GM19043 (cell line): Measurements from ENCODE around the gene TNRC6B.
"Not testable (repeated sequence)": the region's sequence is repeated elsewhere in the genome, so short reads cannot be mapped to it uniquely, and the experiment has no call there.

Experiments
- ATAC-seq: cut with Tn5 transposase; IDR thresholded peaks from one replicate; pipeline ENCODE4 v1.9.1; 2021; ENCODE audit warnings: low read depth; ENCODE audit not compliant: unreplicated experiment

Gene TNRC6B

GRCh38 chr22:40279017-40279416, 101.3 kb downstream of the TNRC6B start:
- no peak for ATAC-seq

GRCh38 chr22:40281717-40282116, 104.0 kb downstream of the TNRC6B start:
- no peak for ATAC-seq

GRCh38 chr22:40285513-40285912, 107.8 kb downstream of the TNRC6B start:
- no peak for ATAC-seq

- no peak for ATAC-seq
Measured at GRCh38 chr22:40289991-40290459, 112.3 kb downstream of the TNRC6B start.

- no peak for ATAC-seq
Measured at GRCh38 chr22:40290516-40290915, 112.8 kb downstream of the TNRC6B start.

GRCh38 chr22:40294696-40295095, 117.0 kb downstream of the TNRC6B start:
- ATAC-seq, result no peak

- ATAC-seq, result no peak
Measured at GRCh38 chr22:40300316-40300715, 122.6 kb downstream of the TNRC6B start.

GRCh38 chr22:40300884-40301672, 123.4 kb downstream of the TNRC6B start:
- ATAC-seq, result peak; percentile 72

- no peak for ATAC-seq
Measured at GRCh38 chr22:40302149-40302548, 124.4 kb downstream of the TNRC6B start.

- no peak for ATAC-seq
Measured at GRCh38 chr22:40305625-40306024, 127.9 kb downstream of the TNRC6B start.

- no peak for ATAC-seq
Measured at GRCh38 chr22:40308999-40309573, 131.4 kb downstream of the TNRC6B start.

- no peak for ATAC-seq
Measured at GRCh38 chr22:40309631-40310030, 131.9 kb downstream of the TNRC6B start.

GRCh38 chr22:40310081-40310767, 132.5 kb downstream of the TNRC6B start:
- no peak for ATAC-seq

- ATAC-seq, result no peak
Measured at GRCh38 chr22:40310768-40311120, 133.0 kb downstream of the TNRC6B start.

- ATAC-seq, result not testable (repeated sequence)
Measured at GRCh38 chr22:40311646-40312045, 133.9 kb downstream of the TNRC6B start.

GRCh38 chr22:40312050-40312449, 134.3 kb downstream of the TNRC6B start:
- no peak for ATAC-seq

- ATAC-seq, result no peak
Measured at GRCh38 chr22:40313007-40313406, 135.3 kb downstream of the TNRC6B start.

- no peak for ATAC-seq
Measured at GRCh38 chr22:40314041-40314440, 136.3 kb downstream of the TNRC6B start.

GRCh38 chr22:40320687-40321086, 143.0 kb downstream of the TNRC6B start:
- no peak for ATAC-seq

GRCh38 chr22:40322021-40322420, 144.3 kb downstream of the TNRC6B start:
- no peak for ATAC-seq

GRCh38 chr22:40322818-40323447, 145.2 kb downstream of the TNRC6B start:
- ATAC-seq, result no peak
